WI38 (cell line): ENCODE measurements around the gene KCNMB3.

Experiments used
- H3K4me3 ChIP-seq: 2 replicates; pipeline ENCODE4 v1.5.1; 2011; ENCODE audit warnings: low read depth, mild to moderate bottlenecking, control low read depth, low read length
- TF ChIP-seq, protein P1 (sequence below): IDR thresholded peaks from 2 replicates; pipeline ENCODE4 v1.5.1; 2012; ENCODE audit warnings: low read depth, mild to moderate bottlenecking, control low read depth, low read length

KCNMB3 gene

GRCh38 chr3:179272385-179272784 is 21.5 kb upstream of the KCNMB3 start:
- TF ChIP-seq, protein P1, sequence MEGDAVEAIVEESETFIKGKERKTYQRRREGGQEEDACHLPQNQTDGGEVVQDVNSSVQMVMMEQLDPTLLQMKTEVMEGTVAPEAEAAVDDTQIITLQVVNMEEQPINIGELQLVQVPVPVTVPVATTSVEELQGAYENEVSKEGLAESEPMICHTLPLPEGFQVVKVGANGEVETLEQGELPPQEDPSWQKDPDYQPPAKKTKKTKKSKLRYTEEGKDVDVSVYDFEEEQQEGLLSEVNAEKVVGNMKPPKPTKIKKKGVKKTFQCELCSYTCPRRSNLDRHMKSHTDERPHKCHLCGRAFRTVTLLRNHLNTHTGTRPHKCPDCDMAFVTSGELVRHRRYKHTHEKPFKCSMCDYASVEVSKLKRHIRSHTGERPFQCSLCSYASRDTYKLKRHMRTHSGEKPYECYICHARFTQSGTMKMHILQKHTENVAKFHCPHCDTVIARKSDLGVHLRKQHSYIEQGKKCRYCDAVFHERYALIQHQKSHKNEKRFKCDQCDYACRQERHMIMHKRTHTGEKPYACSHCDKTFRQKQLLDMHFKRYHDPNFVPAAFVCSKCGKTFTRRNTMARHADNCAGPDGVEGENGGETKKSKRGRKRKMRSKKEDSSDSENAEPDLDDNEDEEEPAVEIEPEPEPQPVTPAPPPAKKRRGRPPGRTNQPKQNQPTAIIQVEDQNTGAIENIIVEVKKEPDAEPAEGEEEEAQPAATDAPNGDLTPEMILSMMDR: 0 out of 2 replicates have a peak, but pooled peaks have one; percentile 13
- no peak overlapping the region for H3K4me3 ChIP-seq

DNA sequence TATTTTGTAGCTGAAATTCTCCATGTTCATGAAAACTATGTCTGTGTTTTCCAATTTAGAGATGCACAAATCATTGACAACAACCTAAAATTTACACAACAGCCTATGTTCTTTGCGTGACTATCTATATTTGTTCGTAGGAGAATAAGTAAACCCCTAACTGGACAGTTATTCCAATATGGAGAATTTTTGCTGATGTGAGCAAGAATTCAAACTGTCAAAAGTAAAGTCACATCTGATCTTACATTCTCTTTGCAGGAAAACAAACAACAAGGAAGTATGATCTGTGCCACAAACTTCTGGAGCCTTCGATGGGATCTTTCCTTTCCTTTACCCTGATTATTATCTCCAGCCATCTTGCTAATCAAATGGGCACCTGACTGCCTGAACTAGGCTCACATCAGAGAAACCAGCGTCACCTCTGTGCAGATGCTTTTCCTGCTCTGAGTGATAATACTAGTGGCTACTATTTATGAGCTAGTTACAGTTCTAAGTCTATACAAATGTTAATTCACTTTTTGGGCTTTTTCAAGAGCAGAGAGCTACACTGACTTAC is 18.3 kb upstream of the KCNMB3 start:
- TF ChIP-seq, protein P1: no peak
- H3K4me3 ChIP-seq: no peak overlapping the region

DNA sequence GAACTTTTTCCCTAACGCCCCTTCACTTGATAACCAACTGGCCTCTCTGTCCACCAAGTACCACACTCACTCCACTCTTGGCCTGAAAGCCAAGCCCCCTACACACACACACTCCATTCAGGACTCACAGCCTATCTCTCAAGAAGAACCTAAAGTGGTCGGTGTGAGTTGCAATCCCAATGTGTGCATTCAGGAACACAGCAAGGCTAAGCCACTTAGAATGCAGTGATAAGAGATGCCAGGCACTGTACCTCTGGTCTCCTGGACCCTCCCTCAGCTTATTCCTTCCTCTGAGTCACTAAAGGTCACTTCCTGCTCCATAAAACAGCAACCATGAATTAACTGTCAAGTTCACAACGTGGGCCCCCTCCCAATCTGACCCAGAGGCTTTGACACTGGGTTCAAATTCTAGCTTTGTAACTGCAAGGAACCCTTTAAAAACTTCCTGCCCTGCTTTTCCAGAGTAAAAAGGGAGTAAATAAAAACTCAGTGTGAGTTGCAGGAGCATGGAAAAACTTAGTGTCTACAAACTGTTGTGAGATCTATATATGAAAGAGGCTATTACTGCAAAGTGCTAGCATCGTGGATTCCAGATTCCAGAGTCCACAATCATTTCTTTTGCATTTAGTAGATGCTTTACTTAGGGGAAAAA is 17.6 kb upstream of the KCNMB3 start:
- TF ChIP-seq, protein P1: no peak
- H3K4me3 ChIP-seq: no peak overlapping the region

DNA sequence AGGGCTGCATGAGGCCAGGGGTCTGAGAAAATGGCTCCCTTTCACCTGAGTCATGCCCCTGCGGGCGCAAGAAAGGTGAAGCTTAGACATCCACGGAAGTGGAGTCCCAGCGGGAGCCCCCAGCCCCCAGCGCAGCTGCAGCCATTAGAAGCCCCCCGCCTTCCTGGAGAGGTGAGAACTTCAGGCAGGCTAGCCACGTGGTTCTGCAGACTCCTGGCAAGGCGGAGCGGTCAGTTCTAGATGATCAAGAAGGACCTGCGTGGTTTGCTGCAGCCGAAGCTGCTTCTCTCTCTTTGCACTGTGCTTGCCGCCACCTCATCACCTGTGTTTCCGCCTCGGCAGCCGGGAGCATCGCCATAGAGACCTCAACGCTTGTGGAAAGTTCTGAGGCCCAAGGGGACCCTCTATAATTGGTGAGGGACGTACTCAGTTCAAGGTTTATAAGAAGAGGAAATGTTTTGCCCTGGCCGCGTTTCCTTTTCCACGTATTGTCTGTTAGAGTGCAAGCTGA is 15.8 kb upstream of the KCNMB3 start:
- TF ChIP-seq, protein P1: no peak
- no peak overlapping the region for H3K4me3 ChIP-seq

DNA sequence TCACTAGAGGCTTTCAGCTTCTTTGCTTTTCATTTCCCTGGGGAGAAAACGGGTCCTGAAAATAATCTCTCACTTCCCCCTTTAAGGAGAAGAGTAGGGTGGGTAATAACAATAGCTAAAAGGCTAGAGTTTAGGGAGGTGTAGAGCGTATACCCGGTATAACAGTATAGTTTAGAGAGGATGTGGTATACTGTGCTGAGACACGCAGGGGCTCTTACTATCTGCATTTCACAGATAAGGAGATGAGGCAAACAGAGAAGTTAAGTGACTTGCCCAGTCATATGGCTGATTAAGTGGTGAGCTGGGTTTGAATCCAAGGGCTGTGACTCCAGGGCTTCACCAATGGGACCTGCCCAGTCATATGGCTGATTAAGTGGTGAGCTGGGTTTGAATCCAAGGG is 15.0 kb upstream of the KCNMB3 start:
- H3K4me3 ChIP-seq: no peak overlapping the region
- TF ChIP-seq, protein P1: no peak

DNA sequence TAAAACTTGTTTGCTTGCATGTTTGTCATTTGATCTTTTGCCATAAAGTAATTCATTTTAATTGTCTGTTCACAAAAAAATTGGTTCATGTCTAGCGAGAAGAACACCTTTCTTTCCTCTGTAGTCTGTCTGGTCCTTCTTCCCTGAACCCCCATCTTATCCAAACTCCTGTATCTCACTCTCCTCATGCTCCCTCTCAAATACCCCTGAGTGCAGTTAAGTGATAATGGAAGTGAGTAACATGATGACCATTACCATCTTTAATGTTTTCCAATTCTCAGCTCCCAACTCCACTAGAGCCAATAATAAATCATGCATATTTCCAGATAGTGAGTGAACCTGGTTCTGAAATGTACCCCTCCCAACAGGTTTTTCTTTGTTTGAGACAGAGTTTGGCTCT is 14.2 kb upstream of the KCNMB3 start:
- no peak overlapping the region for H3K4me3 ChIP-seq
- TF ChIP-seq, protein P1: no peak

DNA sequence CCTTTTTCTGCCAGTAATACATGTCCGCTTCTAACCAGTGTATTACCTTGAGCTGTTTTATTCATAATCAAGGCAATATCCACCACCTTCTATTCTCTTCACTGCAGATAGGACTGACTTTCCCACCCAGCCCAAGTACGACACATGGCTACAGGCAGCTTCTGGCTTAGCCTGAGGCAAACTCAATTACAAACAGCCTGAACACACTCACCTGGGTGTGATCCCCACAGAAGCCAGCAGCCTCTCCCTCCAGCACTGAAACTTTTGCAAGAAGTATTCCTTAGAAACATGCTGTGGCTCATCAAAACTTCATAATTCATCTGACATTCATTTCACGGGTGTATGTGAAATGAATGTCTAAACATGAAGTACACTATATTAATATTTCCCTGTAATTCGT is 13.5 kb upstream of the KCNMB3 start:
- H3K4me3 ChIP-seq: no peak overlapping the region
- TF ChIP-seq, protein P1: no peak
